ENCODE data around the gene FARP1. TPM values are rescaled to one million over a fixed set of nuclear protein-coding genes. Genes with fewer than 3 reads are reported as not detected.

FARP1 gene
- polyA plus RNA-seq, 1 of the 3 experiments (the other 2 are of a cell fraction) = 12.0 TPM

GRCh38 chr13:98471934-98472333, 329.0 kb downstream of the FARP1 start (continued):
- TF ChIP-seq, protein P1, sequence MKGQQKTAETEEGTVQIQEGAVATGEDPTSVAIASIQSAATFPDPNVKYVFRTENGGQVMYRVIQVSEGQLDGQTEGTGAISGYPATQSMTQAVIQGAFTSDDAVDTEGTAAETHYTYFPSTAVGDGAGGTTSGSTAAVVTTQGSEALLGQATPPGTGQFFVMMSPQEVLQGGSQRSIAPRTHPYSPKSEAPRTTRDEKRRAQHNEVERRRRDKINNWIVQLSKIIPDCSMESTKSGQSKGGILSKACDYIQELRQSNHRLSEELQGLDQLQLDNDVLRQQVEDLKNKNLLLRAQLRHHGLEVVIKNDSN (IDR thresholded peaks at IDR 0.05; ENCODE audit: borderline replicate concordance, low read depth) = no peak
- TF ChIP-seq EZH2phosphoT487 (IDR thresholded peaks at IDR 0.05; ENCODE audit: borderline replicate concordance, low read depth) = no peak
- no peak for TF ChIP-seq SMC3 (IDR thresholded peaks at IDR 0.05; ENCODE audit: low read depth, low read length)
- TF ChIP-seq TCF12 (IDR thresholded peaks at IDR 0.05) = no peak
- no peak for TF ChIP-seq FOXJ3 (CRISPR knock-in tag; IDR thresholded peaks at IDR 0.05)
- TF ChIP-seq, protein P2, sequence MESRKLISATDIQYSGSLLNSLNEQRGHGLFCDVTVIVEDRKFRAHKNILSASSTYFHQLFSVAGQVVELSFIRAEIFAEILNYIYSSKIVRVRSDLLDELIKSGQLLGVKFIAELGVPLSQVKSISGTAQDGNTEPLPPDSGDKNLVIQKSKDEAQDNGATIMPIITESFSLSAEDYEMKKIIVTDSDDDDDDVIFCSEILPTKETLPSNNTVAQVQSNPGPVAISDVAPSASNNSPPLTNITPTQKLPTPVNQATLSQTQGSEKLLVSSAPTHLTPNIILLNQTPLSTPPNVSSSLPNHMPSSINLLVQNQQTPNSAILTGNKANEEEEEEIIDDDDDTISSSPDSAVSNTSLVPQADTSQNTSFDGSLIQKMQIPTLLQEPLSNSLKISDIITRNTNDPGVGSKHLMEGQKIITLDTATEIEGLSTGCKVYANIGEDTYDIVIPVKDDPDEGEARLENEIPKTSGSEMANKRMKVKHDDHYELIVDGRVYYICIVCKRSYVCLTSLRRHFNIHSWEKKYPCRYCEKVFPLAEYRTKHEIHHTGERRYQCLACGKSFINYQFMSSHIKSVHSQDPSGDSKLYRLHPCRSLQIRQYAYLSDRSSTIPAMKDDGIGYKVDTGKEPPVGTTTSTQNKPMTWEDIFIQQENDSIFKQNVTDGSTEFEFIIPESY (IDR thresholded peaks at IDR 0.05; ENCODE audit: borderline replicate concordance, low read depth) = no peak
- no peak for TF ChIP-seq RXRA (IDR thresholded peaks at IDR 0.05; ENCODE audit: borderline replicate concordance, low read depth)

- Histone ChIP-seq H3K9me3 (no peaks in the 10 kb centered on the region), H3K4me2 (no peak overlapping the region), H3K27ac (ENCODE audit: low read depth in 2 of 2, low read length in 1 of 2) (no peak overlapping the region), H3K9me2 (no peaks in the 10 kb centered on the region), H4K20me1 (ENCODE audit: insufficient read depth) (no peaks in the 10 kb centered on the region; the same call in 1 of the 2 replicates), H3K4me3 (ENCODE audit: low read depth in 2 of 2, low read length in 1 of 2) (no peak overlapping the region), H3F3A (replicated peaks; ENCODE audit: insufficient read depth) (peaks cover 4% of the 10 kb centered on the region), H3K9ac (no peak overlapping the region), H3K4me1 (ENCODE audit: control insufficient read depth in 1 of 2, insufficient read depth in 2 of 2, low read depth in 1 of 2, low read length in 1 of 2) (peaks cover 8 to 27% of the 10 kb centered on the region in 2 experiments; a peak in 2 of 4 replicates), H2AFZ (ENCODE audit: low read depth) (no peak overlapping the region), H3K27me3 (ENCODE audit: insufficient read depth) (no peaks in the 10 kb centered on the region), H3K79me2 (ENCODE audit: insufficient read depth) (peaks cover 22% of the 10 kb centered on the region; the same call in 1 of the 2 replicates), H3K36me3 (replicated peaks in 1 of 2; ENCODE audit: control insufficient read depth in 1 of 2, insufficient read depth in 2 of 2, low read length in 1 of 2) (peaks cover 12 to 39% of the 10 kb centered on the region in 2 experiments)
- WGBS (ENCODE audit: low lambda C conversion rate) = 81% methylated on average over 5 of the region's 5 CpGs
- POLR2A ChIA-PET = no interaction called here
- DNase-seq = no peak
- TF ChIP-seq, protein P3, sequence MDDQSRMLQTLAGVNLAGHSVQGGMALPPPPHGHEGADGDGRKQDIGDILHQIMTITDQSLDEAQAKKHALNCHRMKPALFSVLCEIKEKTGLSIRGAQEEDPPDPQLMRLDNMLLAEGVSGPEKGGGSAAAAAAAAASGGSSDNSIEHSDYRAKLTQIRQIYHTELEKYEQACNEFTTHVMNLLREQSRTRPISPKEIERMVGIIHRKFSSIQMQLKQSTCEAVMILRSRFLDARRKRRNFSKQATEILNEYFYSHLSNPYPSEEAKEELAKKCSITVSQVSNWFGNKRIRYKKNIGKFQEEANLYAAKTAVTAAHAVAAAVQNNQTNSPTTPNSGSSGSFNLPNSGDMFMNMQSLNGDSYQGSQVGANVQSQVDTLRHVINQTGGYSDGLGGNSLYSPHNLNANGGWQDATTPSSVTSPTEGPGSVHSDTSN (IDR thresholded peaks at IDR 0.05) = no peak
- TF ChIP-seq ELF1 (IDR thresholded peaks at IDR 0.05) (no peak), NFIC (IDR thresholded peaks at IDR 0.05; ENCODE audit: borderline replicate concordance) (no peak), TCF12 (IDR thresholded peaks at IDR 0.05) (no peak), SIN3A (IDR thresholded peaks at IDR 0.05; ENCODE audit: borderline replicate concordance, low read depth, low read length) (no peak), TAF1 (IDR thresholded peaks at IDR 0.05; ENCODE audit: borderline replicate concordance, low read depth, low read length) (no peak), YY1 (IDR thresholded peaks at IDR 0.05; ENCODE audit: low read depth) (no peak)
- TF ChIP-seq, protein P2 (IDR thresholded peaks at IDR 0.05; ENCODE audit: borderline replicate concordance, low read depth) = no peak
- TF ChIP-seq, protein P1 (IDR thresholded peaks at IDR 0.05; ENCODE audit: borderline replicate concordance, low read depth) = no peak
- TF ChIP-seq, protein P4, sequence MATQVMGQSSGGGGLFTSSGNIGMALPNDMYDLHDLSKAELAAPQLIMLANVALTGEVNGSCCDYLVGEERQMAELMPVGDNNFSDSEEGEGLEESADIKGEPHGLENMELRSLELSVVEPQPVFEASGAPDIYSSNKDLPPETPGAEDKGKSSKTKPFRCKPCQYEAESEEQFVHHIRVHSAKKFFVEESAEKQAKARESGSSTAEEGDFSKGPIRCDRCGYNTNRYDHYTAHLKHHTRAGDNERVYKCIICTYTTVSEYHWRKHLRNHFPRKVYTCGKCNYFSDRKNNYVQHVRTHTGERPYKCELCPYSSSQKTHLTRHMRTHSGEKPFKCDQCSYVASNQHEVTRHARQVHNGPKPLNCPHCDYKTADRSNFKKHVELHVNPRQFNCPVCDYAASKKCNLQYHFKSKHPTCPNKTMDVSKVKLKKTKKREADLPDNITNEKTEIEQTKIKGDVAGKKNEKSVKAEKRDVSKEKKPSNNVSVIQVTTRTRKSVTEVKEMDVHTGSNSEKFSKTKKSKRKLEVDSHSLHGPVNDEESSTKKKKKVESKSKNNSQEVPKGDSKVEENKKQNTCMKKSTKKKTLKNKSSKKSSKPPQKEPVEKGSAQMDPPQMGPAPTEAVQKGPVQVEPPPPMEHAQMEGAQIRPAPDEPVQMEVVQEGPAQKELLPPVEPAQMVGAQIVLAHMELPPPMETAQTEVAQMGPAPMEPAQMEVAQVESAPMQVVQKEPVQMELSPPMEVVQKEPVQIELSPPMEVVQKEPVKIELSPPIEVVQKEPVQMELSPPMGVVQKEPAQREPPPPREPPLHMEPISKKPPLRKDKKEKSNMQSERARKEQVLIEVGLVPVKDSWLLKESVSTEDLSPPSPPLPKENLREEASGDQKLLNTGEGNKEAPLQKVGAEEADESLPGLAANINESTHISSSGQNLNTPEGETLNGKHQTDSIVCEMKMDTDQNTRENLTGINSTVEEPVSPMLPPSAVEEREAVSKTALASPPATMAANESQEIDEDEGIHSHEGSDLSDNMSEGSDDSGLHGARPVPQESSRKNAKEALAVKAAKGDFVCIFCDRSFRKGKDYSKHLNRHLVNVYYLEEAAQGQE (IDR thresholded peaks at IDR 0.05; ENCODE audit: low read depth, low read length) = no peak
- CTCF ChIA-PET = interaction anchor here (2.9 kb wide), 1 partner anchor 28 kb away, joined by 11 read pairs; no protein-coding TSS in a partner anchor
Measured at GRCh38 chr13:98473135-98473787, 330.4 kb downstream of the FARP1 start.
